Measurements from ENCODE around the gene AP5Z1.

The AP5Z1 gene

GRCh38 chr7:4762121-4763055 is 13.0 kb upstream of the AP5Z1 start:
- no peak overlapping the region for H3K27ac ChIP-seq
- TF ChIP-seq ZFX (IDR thresholded peaks at IDR 0.05; ENCODE audit: borderline replicate concordance) (no peak), CTCF (IDR thresholded peaks at IDR 0.05) (no peak)

DNA sequence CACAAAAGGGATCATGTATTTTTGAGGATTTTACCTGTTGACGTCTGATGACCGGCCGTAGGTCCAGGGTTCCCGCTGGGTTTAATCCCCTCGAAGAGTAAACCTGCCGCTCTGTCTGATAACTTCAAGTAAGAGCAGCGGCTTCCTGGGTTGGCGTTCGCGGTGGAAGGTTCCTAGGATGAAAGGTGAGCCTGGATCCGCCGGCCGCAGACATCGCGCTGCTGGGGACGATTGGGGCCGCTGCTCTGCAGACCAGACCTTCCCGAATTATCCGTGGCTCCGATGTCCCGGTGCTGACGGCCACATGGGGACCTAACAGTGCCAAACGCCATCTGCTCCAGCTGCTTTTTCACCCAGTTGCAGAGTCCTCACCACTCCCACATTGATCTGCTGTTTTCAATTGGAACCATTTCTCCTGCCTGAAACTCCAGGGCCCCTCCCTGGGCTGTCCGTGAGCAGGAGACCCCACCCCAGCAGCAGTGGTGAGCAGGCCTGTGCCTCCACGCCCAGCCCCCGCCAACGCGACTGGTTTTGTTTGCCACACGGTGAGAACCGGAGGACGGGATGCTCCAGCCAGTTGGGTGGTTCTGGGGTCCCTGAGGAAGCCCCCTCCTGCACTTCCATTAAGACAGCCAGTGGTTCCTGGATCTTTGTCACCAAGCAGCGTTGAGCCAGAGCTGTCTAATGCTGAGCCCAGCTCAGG is 12.2 kb upstream of the AP5Z1 start:
- TF ChIP-seq CTCF (IDR thresholded peaks at IDR 0.05) = no peak
- TF ChIP-seq ZFX (IDR thresholded peaks at IDR 0.05; ENCODE audit: borderline replicate concordance) = no peak

GRCh38 chr7:4763794-4764185 is 11.6 kb upstream of the AP5Z1 start:
- H3K27ac ChIP-seq = no peak overlapping the region
- no peak for TF ChIP-seq ZFX (IDR thresholded peaks at IDR 0.05; ENCODE audit: borderline replicate concordance)
- no peak for TF ChIP-seq CTCF (IDR thresholded peaks at IDR 0.05)

More for the DNA sequence above, 12.2 kb upstream of the AP5Z1 start:
- no peak overlapping the region for H3K27ac ChIP-seq

DNA sequence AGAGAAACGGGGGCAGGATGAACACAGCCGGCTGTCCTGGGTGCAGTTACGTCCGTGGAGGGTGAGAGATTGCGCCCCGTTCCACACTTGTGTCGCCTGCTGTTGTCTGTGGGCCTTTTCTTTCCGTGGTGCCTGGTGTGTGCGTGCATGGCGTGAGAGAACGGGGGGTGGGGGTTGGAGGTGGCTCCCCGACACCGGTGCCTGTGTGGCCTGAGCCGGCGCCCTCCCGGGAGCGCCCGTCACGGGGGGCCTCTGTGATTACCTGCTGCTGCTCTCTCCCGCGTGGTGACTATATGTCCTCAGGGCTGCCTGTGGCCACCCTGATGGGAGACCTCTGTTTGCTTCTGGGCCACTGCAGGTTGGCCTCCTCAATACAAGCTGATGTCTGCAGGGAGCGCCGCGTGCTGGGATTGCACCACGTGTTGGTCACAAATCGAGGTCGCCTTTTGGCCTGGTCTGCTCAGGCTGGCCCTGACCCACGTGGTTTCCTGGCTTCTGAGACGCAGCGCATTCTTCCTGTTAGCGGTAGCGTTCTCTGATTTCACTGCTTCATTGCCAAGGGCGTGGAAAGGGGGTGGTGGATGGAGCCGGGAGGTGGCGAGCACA is 10.9 kb upstream of the AP5Z1 start:
- H3K27ac ChIP-seq = no peak overlapping the region
- TF ChIP-seq ZFX (IDR thresholded peaks at IDR 0.05; ENCODE audit: borderline replicate concordance) = no peak
- no peak for TF ChIP-seq CTCF (IDR thresholded peaks at IDR 0.05)

GRCh38 chr7:4765776-4766490 is 9.5 kb upstream of the AP5Z1 start:
- TF ChIP-seq ZFX (IDR thresholded peaks at IDR 0.05; ENCODE audit: borderline replicate concordance) = no peak
- peak; percentile 47 for TF ChIP-seq CTCF (IDR thresholded peaks at IDR 0.05)
- no peak overlapping the region for H3K27ac ChIP-seq

- no peak overlapping the region for H3K27ac ChIP-seq
- TF ChIP-seq CTCF (IDR thresholded peaks at IDR 0.05) (no peak), ZFX (IDR thresholded peaks at IDR 0.05; ENCODE audit: borderline replicate concordance) (no peak)
Observed at GRCh38 chr7:4766666-4767519, 8.5 kb upstream of the AP5Z1 start.
